HEK293 (cell line): ENCODE measurements around the gene ETNK2.

Experiments
- CTCF ChIA-PET: fragments of 350-600 bp; formaldehyde crosslinking; extraction: SDS; loops from one replicate; lab custom pipeline; 2021; ENCODE audit warnings: antibody characterized with exemption; lab: Yijun Ruan, JAX
- POLR2A ChIA-PET: fragments of 300-600 bp; formaldehyde crosslinking; extraction: SDS; loops from one replicate; lab custom pipeline; 2020; ENCODE audit warnings: antibody characterized with exemption, inconsistent platforms; lab: Yijun Ruan, JAX
- H3K27ac ChIP-seq: fragments of 200-500 bp; sonication (Bioruptor generic); 2 replicates; pipeline ENCODE4 v1.5.1; 2014; ENCODE audit warnings: low read depth, low read length, control low read depth, inconsistent platforms; ENCODE audit errors: extremely low read depth
- H3K36me3 ChIP-seq, 2 experiments: fragments of 200-500 bp in 1 of 2; sonication (Bioruptor generic) in 1 of 2; 1 replicate in 1 of 2; 2 replicates in 1 of 2; pipeline ENCODE4 v1.5.1; 2014 to 2017; ENCODE audit warnings: inconsistent platforms in 2 of 2, low read length in 2 of 2; ENCODE audit not compliant: control insufficient read depth in 2 of 2, insufficient read depth in 1 of 2
- H3K4me1 ChIP-seq: fragments of 200-500 bp; sonication (Bioruptor generic); 2 replicates; pipeline ENCODE4 v1.5.1; 2014; ENCODE audit warnings: mild to moderate bottlenecking, low read length, inconsistent platforms; ENCODE audit not compliant: control insufficient read depth, insufficient read depth
- H3K4me3 ChIP-seq: 2 replicates; pipeline ENCODE4 v1.5.1; 2011; ENCODE audit warnings: low read depth, mild to moderate bottlenecking, control low read depth, low read length, moderate library complexity
- H3K9me3 ChIP-seq: fragments of 200-500 bp; sonication (Bioruptor generic); 2 replicates; pipeline ENCODE4 v1.5.1; 2014; ENCODE audit warnings: low read depth, low read length, inconsistent platforms; ENCODE audit not compliant: control insufficient read depth, insufficient read depth
- GLIS1 ChIP-seq: fragments of 450-650 bp; formaldehyde crosslinking; IDR thresholded peaks from 2 replicates; pipeline ENCODE4 v1.5.1; 2016; ENCODE audit warnings: missing biosample characterization, missing genetic modification characterization
- GLIS2 ChIP-seq: fragments of 450-650 bp; formaldehyde crosslinking; IDR thresholded peaks from 2 replicates; pipeline ENCODE4 v1.5.1; 2016; ENCODE audit warnings: missing biosample characterization, missing genetic modification characterization
- PRDM6 ChIP-seq: fragments of 450-650 bp; formaldehyde crosslinking; IDR thresholded peaks from 2 replicates; pipeline ENCODE4 v1.5.1; 2017; ENCODE audit warnings: missing biosample characterization, missing genetic modification characterization
- REPIN1 ChIP-seq: fragments of 450-650 bp; formaldehyde crosslinking; IDR thresholded peaks from 2 replicates; pipeline ENCODE4 v1.5.1; 2017; ENCODE audit warnings: missing biosample characterization, missing genetic modification characterization, low read depth
- SP7 ChIP-seq: fragments of 450-650 bp; formaldehyde crosslinking; IDR thresholded peaks from 2 replicates; pipeline ENCODE4 v1.5.1; 2016; ENCODE audit warnings: missing biosample characterization, missing genetic modification characterization
- YY2 ChIP-seq: fragments of 450-650 bp; formaldehyde crosslinking; IDR thresholded peaks from 2 replicates; pipeline ENCODE4 v1.5.1; 2016; ENCODE audit warnings: missing biosample characterization, missing genetic modification characterization
- ZBTB48 ChIP-seq: fragments of 450-650 bp; formaldehyde crosslinking; IDR thresholded peaks from 2 replicates; pipeline ENCODE4 v1.5.1; 2016; ENCODE audit warnings: missing biosample characterization, missing genetic modification characterization
- ZFP69B ChIP-seq: fragments of 450-650 bp; formaldehyde crosslinking; IDR thresholded peaks from 2 replicates; pipeline ENCODE4 v1.5.1; 2016; ENCODE audit warnings: missing biosample characterization, missing genetic modification characterization
- ZNF335 ChIP-seq: fragments of 450-650 bp; formaldehyde crosslinking; conservative IDR thresholded peaks from 2 replicates; pipeline ENCODE4 v1.5.1; 2016; ENCODE audit warnings: missing biosample characterization, missing genetic modification characterization
- ZNF654 ChIP-seq: fragments of 450-650 bp; formaldehyde crosslinking; IDR thresholded peaks from 2 replicates; pipeline ENCODE4 v1.5.1; 2016; ENCODE audit warnings: low read depth, missing biosample characterization, missing genetic modification characterization
- ZNF660 ChIP-seq: fragments of 450-650 bp; IDR thresholded peaks from 2 replicates; pipeline ENCODE4 v1.5.1; 2018; ENCODE audit warnings: missing biosample characterization, mild to moderate bottlenecking, missing genetic modification characterization
- TF ChIP-seq, protein P1 (sequence below): fragments of 450-650 bp; formaldehyde crosslinking; IDR thresholded peaks from 2 replicates; pipeline ENCODE4 v1.5.1; 2016; ENCODE audit warnings: missing biosample characterization, missing genetic modification characterization
- TF ChIP-seq, protein P2 (sequence below): fragments of 450-650 bp; formaldehyde crosslinking; IDR thresholded peaks from 2 replicates; pipeline ENCODE4 v1.5.1; 2016; ENCODE audit warnings: missing biosample characterization, missing genetic modification characterization
- TF ChIP-seq, protein P3 (sequence below): fragments of 450-650 bp; formaldehyde crosslinking; IDR thresholded peaks from 2 replicates; pipeline ENCODE4 v1.5.1; 2016; ENCODE audit warnings: missing biosample characterization, missing genetic modification characterization
- TF ChIP-seq, protein P4 (sequence below): fragments of 450-650 bp; formaldehyde crosslinking; IDR thresholded peaks from 2 replicates; pipeline ENCODE4 v1.5.1; 2016; ENCODE audit warnings: missing biosample characterization, missing genetic modification characterization
- TF ChIP-seq, protein P5 (sequence below): fragments of 450-650 bp; formaldehyde crosslinking; IDR thresholded peaks from 2 replicates; pipeline ENCODE4 v1.5.1; 2016; ENCODE audit warnings: missing biosample characterization, missing genetic modification characterization

Gene ETNK2

DNA sequence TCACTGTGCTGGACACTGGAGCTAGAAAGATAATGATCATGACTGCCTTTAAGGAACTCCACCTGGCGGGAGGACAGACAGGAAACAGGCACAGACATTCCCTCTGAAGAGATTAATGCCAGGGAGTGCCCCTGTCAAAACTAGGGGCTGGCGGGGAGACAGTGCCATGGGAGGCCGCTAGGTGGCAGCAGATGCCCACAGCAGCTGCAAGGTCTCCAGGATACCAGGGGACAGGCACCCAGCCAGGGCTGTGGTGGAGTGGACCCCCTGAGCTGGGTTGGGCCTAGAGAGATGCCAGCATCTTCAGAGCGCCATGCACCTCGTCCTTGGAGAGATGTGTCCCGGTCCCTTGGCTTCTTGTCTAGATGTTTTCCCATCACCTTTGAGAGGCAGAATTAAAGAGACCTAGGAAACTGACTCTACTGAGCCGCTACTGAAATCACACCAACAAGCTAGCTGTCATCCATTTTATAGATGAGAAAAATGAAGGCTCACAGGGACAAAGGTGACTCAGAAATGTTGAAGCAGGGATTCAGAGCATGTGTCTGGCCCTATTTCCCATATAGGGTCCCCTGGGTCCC is 10.7 kb upstream of the ETNK2 start:
- POLR2A ChIA-PET = interaction anchor here (1.1 kb wide), 1 partner anchor 215 kb away, joined by 4 read pairs; no protein-coding TSS in a partner anchor
- Histone ChIP-seq H3K27ac (no peak overlapping the region), H3K4me1 (no peaks in the 10 kb centered on the region)
- CTCF ChIA-PET = interaction anchor here (0.5 to 14.1 kb wide), 65 partner anchors 8 to 1252 kb away, joined by 3 to 178 read pairs (median 5); partner anchors contain the start of genes ETNK2, GOLT1A and PLEKHA6
- TF ChIP-seq ZNF660 (peak; percentile 65; the same call in 1 of the 2 replicates), SP7 (tag by site-specific recombination) (0 out of 2 replicates have a peak, but pooled peaks have one; percentile 43), ZNF335 (tag by site-specific recombination) (peak; percentile 46), GLIS1 (tag by site-specific recombination) (peak; percentile 43; the same call in 1 of the 2 replicates), REPIN1 (tag by site-specific recombination) (no peak), ZNF654 (peak; percentile 96), GLIS2 (tag by site-specific recombination) (peak; percentile 75), PRDM6 (tag by site-specific recombination) (no peak), ZFP69B (0 out of 2 replicates have a peak, but pooled peaks have one; percentile 15), ZBTB48 (tag by site-specific recombination) (peak; percentile 36; the same call in 1 of the 2 replicates), YY2 (tag by site-specific recombination) (no peak)
- TF ChIP-seq, protein P1, sequence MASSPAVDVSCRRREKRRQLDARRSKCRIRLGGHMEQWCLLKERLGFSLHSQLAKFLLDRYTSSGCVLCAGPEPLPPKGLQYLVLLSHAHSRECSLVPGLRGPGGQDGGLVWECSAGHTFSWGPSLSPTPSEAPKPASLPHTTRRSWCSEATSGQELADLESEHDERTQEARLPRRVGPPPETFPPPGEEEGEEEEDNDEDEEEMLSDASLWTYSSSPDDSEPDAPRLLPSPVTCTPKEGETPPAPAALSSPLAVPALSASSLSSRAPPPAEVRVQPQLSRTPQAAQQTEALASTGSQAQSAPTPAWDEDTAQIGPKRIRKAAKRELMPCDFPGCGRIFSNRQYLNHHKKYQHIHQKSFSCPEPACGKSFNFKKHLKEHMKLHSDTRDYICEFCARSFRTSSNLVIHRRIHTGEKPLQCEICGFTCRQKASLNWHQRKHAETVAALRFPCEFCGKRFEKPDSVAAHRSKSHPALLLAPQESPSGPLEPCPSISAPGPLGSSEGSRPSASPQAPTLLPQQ (tag by site-specific recombination) = 0 out of 2 replicates have a peak, but pooled peaks have one; percentile 36
- TF ChIP-seq, protein P2, sequence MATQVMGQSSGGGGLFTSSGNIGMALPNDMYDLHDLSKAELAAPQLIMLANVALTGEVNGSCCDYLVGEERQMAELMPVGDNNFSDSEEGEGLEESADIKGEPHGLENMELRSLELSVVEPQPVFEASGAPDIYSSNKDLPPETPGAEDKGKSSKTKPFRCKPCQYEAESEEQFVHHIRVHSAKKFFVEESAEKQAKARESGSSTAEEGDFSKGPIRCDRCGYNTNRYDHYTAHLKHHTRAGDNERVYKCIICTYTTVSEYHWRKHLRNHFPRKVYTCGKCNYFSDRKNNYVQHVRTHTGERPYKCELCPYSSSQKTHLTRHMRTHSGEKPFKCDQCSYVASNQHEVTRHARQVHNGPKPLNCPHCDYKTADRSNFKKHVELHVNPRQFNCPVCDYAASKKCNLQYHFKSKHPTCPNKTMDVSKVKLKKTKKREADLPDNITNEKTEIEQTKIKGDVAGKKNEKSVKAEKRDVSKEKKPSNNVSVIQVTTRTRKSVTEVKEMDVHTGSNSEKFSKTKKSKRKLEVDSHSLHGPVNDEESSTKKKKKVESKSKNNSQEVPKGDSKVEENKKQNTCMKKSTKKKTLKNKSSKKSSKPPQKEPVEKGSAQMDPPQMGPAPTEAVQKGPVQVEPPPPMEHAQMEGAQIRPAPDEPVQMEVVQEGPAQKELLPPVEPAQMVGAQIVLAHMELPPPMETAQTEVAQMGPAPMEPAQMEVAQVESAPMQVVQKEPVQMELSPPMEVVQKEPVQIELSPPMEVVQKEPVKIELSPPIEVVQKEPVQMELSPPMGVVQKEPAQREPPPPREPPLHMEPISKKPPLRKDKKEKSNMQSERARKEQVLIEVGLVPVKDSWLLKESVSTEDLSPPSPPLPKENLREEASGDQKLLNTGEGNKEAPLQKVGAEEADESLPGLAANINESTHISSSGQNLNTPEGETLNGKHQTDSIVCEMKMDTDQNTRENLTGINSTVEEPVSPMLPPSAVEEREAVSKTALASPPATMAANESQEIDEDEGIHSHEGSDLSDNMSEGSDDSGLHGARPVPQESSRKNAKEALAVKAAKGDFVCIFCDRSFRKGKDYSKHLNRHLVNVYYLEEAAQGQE (tag by site-specific recombination) = 0 out of 2 replicates have a peak, but pooled peaks have one; percentile 10
- TF ChIP-seq, protein P3, sequence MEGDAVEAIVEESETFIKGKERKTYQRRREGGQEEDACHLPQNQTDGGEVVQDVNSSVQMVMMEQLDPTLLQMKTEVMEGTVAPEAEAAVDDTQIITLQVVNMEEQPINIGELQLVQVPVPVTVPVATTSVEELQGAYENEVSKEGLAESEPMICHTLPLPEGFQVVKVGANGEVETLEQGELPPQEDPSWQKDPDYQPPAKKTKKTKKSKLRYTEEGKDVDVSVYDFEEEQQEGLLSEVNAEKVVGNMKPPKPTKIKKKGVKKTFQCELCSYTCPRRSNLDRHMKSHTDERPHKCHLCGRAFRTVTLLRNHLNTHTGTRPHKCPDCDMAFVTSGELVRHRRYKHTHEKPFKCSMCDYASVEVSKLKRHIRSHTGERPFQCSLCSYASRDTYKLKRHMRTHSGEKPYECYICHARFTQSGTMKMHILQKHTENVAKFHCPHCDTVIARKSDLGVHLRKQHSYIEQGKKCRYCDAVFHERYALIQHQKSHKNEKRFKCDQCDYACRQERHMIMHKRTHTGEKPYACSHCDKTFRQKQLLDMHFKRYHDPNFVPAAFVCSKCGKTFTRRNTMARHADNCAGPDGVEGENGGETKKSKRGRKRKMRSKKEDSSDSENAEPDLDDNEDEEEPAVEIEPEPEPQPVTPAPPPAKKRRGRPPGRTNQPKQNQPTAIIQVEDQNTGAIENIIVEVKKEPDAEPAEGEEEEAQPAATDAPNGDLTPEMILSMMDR (tag by site-specific recombination) = peak; percentile 95
- TF ChIP-seq, protein P4, sequence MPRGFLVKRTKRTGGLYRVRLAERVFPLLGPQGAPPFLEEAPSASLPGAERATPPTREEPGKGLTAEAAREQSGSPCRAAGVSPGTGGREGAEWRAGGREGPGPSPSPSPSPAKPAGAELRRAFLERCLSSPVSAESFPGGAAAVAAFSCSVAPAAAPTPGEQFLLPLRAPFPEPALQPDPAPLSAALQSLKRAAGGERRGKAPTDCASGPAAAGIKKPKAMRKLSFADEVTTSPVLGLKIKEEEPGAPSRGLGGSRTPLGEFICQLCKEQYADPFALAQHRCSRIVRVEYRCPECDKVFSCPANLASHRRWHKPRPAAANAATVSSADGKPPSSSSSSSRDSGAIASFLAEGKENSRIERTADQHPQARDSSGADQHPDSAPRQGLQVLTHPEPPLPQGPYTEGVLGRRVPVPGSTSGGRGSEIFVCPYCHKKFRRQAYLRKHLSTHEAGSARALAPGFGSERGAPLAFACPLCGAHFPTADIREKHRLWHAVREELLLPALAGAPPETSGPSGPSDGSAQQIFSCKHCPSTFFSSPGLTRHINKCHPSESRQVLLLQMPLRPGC (tag by site-specific recombination) = no peak
- TF ChIP-seq, protein P5, sequence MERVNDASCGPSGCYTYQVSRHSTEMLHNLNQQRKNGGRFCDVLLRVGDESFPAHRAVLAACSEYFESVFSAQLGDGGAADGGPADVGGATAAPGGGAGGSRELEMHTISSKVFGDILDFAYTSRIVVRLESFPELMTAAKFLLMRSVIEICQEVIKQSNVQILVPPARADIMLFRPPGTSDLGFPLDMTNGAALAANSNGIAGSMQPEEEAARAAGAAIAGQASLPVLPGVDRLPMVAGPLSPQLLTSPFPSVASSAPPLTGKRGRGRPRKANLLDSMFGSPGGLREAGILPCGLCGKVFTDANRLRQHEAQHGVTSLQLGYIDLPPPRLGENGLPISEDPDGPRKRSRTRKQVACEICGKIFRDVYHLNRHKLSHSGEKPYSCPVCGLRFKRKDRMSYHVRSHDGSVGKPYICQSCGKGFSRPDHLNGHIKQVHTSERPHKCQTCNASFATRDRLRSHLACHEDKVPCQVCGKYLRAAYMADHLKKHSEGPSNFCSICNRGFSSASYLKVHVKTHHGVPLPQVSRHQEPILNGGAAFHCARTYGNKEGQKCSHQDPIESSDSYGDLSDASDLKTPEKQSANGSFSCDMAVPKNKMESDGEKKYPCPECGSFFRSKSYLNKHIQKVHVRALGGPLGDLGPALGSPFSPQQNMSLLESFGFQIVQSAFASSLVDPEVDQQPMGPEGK = peak; percentile 48
- TF ChIP-seq, all 188 proteins: peak for 12
- H3K9me3 ChIP-seq = no peaks in the 10 kb centered on the region
- H3K36me3 ChIP-seq = no peaks in the 10 kb centered on the region
- H3K4me3 ChIP-seq = no peak overlapping the region
